Measurements from ENCODE around the gene LEFTY2.
A peak's percentile ranks its signal among the peaks of the same experiment; 100 is the strongest.
"Not testable (repeated sequence)": the region's sequence is repeated elsewhere in the genome, so short reads cannot be mapped to it uniquely, and the experiment has no call there.

Gene LEFTY2

GRCh38 chr1:225897595-225898514, 43.2 kb downstream of the LEFTY2 start:
- H3K27me3 ChIP-seq (ENCODE audit: insufficient read depth, low read length): no peaks in the 10 kb centered on the region
- no peak overlapping the region for H3K4me3 ChIP-seq (ENCODE audit: low read length)
- no peak overlapping the region for H2AFZ ChIP-seq (ENCODE audit: low read depth, low read length)
- H3K4me1 ChIP-seq (ENCODE audit: insufficient read depth, low read length): peaks cover 12% of the 10 kb centered on the region
- no peaks in the 10 kb centered on the region for H3K36me3 ChIP-seq (ENCODE audit: insufficient read depth, low read length)
- no peaks in the 10 kb centered on the region for H3K9me3 ChIP-seq (ENCODE audit: low read length)

GRCh38 chr1:225896937-225897549, 44.0 kb downstream of the LEFTY2 start:
- no peaks in the 10 kb centered on the region for H3K36me3 ChIP-seq (ENCODE audit: insufficient read depth, low read length)
- H3K4me1 ChIP-seq (ENCODE audit: insufficient read depth, low read length): peaks cover 12% of the 10 kb centered on the region
- no peaks in the 10 kb centered on the region for H3K27me3 ChIP-seq (ENCODE audit: insufficient read depth, low read length)
- no peaks in the 10 kb centered on the region for H3K9me3 ChIP-seq (ENCODE audit: low read length)
- H3K4me3 ChIP-seq (ENCODE audit: low read length): no peak overlapping the region
- H2AFZ ChIP-seq (ENCODE audit: low read depth, low read length): no peak overlapping the region

- Histone ChIP-seq H3K9me3 (ENCODE audit: low read length) (no peaks in the 10 kb centered on the region), H3K36me3 (ENCODE audit: insufficient read depth, low read length) (no peaks in the 10 kb centered on the region), H2AFZ (ENCODE audit: low read depth, low read length) (no peak overlapping the region), H3K4me3 (ENCODE audit: low read length) (no peak overlapping the region), H3K27me3 (ENCODE audit: insufficient read depth, low read length) (no peaks in the 10 kb centered on the region), H3K4me1 (ENCODE audit: insufficient read depth, low read length) (peaks cover 12% of the 10 kb centered on the region)
Measured at GRCh38 chr1:225896494-225896893, 44.5 kb downstream of the LEFTY2 start.

GRCh38 chr1:225892307-225892706, 48.7 kb downstream of the LEFTY2 start:
- Histone ChIP-seq H2AFZ (ENCODE audit: low read depth, low read length) (no peak overlapping the region), H3K4me3 (ENCODE audit: low read length) (no peak overlapping the region), H3K27me3 (ENCODE audit: insufficient read depth, low read length) (peaks cover 6% of the 10 kb centered on the region), H3K4me1 (ENCODE audit: insufficient read depth, low read length) (peaks cover 6% of the 10 kb centered on the region), H3K9me3 (ENCODE audit: low read length) (no peaks in the 10 kb centered on the region), H3K36me3 (ENCODE audit: insufficient read depth, low read length) (no peaks in the 10 kb centered on the region)

GRCh38 chr1:225891229-225891972, 49.6 kb downstream of the LEFTY2 start:
- H2AFZ ChIP-seq (ENCODE audit: low read depth, low read length): no peak overlapping the region
- H3K9me3 ChIP-seq (ENCODE audit: low read length): no peaks in the 10 kb centered on the region

GRCh38 chr1:225890346-225891228, 50.4 kb downstream of the LEFTY2 start:
- H2AFZ ChIP-seq (ENCODE audit: low read depth, low read length): no peak overlapping the region
- H3K27me3 ChIP-seq (ENCODE audit: insufficient read depth, low read length): peaks cover 6% of the 10 kb centered on the region
- H3K4me1 ChIP-seq (ENCODE audit: insufficient read depth, low read length): peaks cover 8% of the 10 kb centered on the region
- H3K36me3 ChIP-seq (ENCODE audit: insufficient read depth, low read length): no peaks in the 10 kb centered on the region
- no peak overlapping the region for H3K4me3 ChIP-seq (ENCODE audit: low read length)
- H3K9me3 ChIP-seq (ENCODE audit: low read length): no peaks in the 10 kb centered on the region

More at GRCh38 chr1:225891229-225891972, 49.6 kb downstream of the LEFTY2 start:
- Histone ChIP-seq H3K36me3 (ENCODE audit: insufficient read depth, low read length) (no peaks in the 10 kb centered on the region), H3K4me1 (ENCODE audit: insufficient read depth, low read length) (peaks cover 8% of the 10 kb centered on the region), H3K27me3 (ENCODE audit: insufficient read depth, low read length) (peaks cover 6% of the 10 kb centered on the region), H3K4me3 (ENCODE audit: low read length) (no peak overlapping the region)

- Histone ChIP-seq H3K9me3 (ENCODE audit: low read length) (no peaks in the 10 kb centered on the region), H3K27me3 (ENCODE audit: insufficient read depth, low read length) (peaks cover 6% of the 10 kb centered on the region), H3K36me3 (ENCODE audit: insufficient read depth, low read length) (no peaks in the 10 kb centered on the region), H3K4me1 (ENCODE audit: insufficient read depth, low read length) (peaks cover 8% of the 10 kb centered on the region), H3K4me3 (ENCODE audit: low read length) (no peak overlapping the region), H2AFZ (ENCODE audit: low read depth, low read length) (no peak overlapping the region)
Measured at GRCh38 chr1:225889743-225890142, 51.3 kb downstream of the LEFTY2 start.

- Histone ChIP-seq H3K27me3 (ENCODE audit: insufficient read depth, low read length) (peaks cover 6% of the 10 kb centered on the region), H3K4me3 (ENCODE audit: low read length) (no peak within 1 kb of the TSS), H3K36me3 (ENCODE audit: insufficient read depth, low read length) (no peaks in the 10 kb centered on the region), H3K9me3 (ENCODE audit: low read length) (no peaks in the 10 kb centered on the region), H2AFZ (ENCODE audit: low read depth, low read length) (peak within 1 kb of the TSS; percentile 40), H3K4me1 (ENCODE audit: insufficient read depth, low read length) (peaks cover 8% of the 10 kb centered on the region)
Measured at GRCh38 chr1:225888898-225889601, 52.0 kb downstream of the LEFTY2 start, which contains the start of gene LEFTY1. Gene LEFTY1 (minus strand): TSS chr1:225889146. CDS start chr1:225889066, 80 bp downstream.

- no peak overlapping the region for H3K4me3 ChIP-seq (ENCODE audit: low read length)
- no peaks in the 10 kb centered on the region for H3K9me3 ChIP-seq (ENCODE audit: low read length)
- peaks cover 6% of the 10 kb centered on the region for H3K27me3 ChIP-seq (ENCODE audit: insufficient read depth, low read length)
- H3K36me3 ChIP-seq (ENCODE audit: insufficient read depth, low read length): no peaks in the 10 kb centered on the region
- H3K4me1 ChIP-seq (ENCODE audit: insufficient read depth, low read length): peaks cover 8% of the 10 kb centered on the region
- H2AFZ ChIP-seq (ENCODE audit: low read depth, low read length): peak overlapping the region; percentile 40
Measured at GRCh38 chr1:225888289-225888897, 52.6 kb downstream of the LEFTY2 start.

- not testable (repeated sequence) for H3K4me1 ChIP-seq (ENCODE audit: insufficient read depth, low read length); H3K27me3 ChIP-seq (ENCODE audit: insufficient read depth, low read length); H3K9me3 ChIP-seq (ENCODE audit: low read length); H3K36me3 ChIP-seq (ENCODE audit: insufficient read depth, low read length); H2AFZ ChIP-seq (ENCODE audit: low read depth, low read length); H3K4me3 ChIP-seq (ENCODE audit: low read length)
Measured at GRCh38 chr1:225887554-225888288, 53.3 kb downstream of the LEFTY2 start.

- H3K36me3 ChIP-seq (ENCODE audit: insufficient read depth, low read length): no peaks in the 10 kb centered on the region
- peaks cover 8% of the 10 kb centered on the region for H3K4me1 ChIP-seq (ENCODE audit: insufficient read depth, low read length)
- H3K27me3 ChIP-seq (ENCODE audit: insufficient read depth, low read length): peaks cover 6% of the 10 kb centered on the region
- H2AFZ ChIP-seq (ENCODE audit: low read depth, low read length): no peak overlapping the region
- no peak overlapping the region for H3K4me3 ChIP-seq (ENCODE audit: low read length)
- H3K9me3 ChIP-seq (ENCODE audit: low read length): no peaks in the 10 kb centered on the region
Measured at GRCh38 chr1:225887030-225887314, 54.0 kb downstream of the LEFTY2 start.
